ENCODE results near the gene OR8D1. TPM values are rescaled to one million over a fixed set of nuclear protein-coding genes. Genes with fewer than 3 reads are reported as not detected.

The OR8D1 gene
- total and polyA plus RNA-seq, 2 donors (not counting 3 experiments of a cell fraction or from before 2014, with no cell fraction given), result not detected

DNA sequence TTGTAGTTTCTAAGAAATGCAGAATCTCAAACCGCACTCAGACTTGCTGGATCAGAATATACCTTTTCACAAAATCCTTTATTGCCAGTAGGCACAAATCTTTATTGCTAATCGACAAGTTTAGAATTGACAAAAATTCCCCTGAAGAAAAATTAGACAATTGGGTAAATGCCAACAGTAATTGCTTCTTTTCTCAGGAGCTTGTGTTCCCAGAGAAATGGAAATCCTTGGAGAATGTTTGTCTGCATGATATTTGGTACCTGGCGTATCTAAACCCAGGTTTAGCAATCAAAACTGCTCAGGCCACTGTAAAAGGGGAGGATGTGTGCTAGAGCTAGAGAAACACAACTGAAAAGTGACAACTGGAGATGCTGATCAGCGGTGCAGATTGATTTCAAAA, 57.7 kb downstream of the OR8D1 start, which contains the start of gene OR8G5:
OR8G5 (plus strand) TSS at position 301 of the 400 bp plus-strand sequence. CDS start 8,556 bp downstream, outside the sequence.
- BruUV-seq (replicated peaks), result no TSS peak
- Histone ChIP-seq H3K9me1 (replicated peaks; ENCODE audit: control insufficient read depth, extremely low read depth, insufficient read depth, low read length) (no peaks in the 10 kb centered on the region), H3K9me3 (replicated peaks; ENCODE audit: control insufficient read depth, insufficient read depth, low read length) (no peaks in the 10 kb centered on the region), H2AFZ (ENCODE audit: low read depth, low read length) (no peak within 1 kb of the TSS), H3K4me2 (ENCODE audit: insufficient read depth, low read length) (no peak within 1 kb of the TSS), H3K36me3 (ENCODE audit: control insufficient read depth in 2 of 2, extremely low read depth in 1 of 2, insufficient read depth in 2 of 2, low read length in 2 of 2) (no peaks in the 10 kb centered on the region), H3K4me1 (ENCODE audit: control insufficient read depth, extremely low read depth, insufficient read depth, low read length) (no peaks in the 10 kb centered on the region), H3K27me3 (ENCODE audit: control insufficient read depth in 2 of 2, insufficient read depth in 2 of 2, low read length in 2 of 2) (peaks cover 2% of the 10 kb centered on the region in 2 experiments), H4K20me1 (replicated peaks; ENCODE audit: control insufficient read depth, extremely low read depth, insufficient read depth, low read length) (no peaks in the 10 kb centered on the region), H3K9ac (replicated peaks; ENCODE audit: extremely low read depth, insufficient read depth, low read length) (no peak within 1 kb of the TSS), H3K27ac (ENCODE audit: insufficient read depth, low read depth, low read length) (no peak within 1 kb of the TSS), H3K4me3 (replicated peaks in 1 of 3; ENCODE audit: insufficient read depth in 1 of 3, low read depth in 1 of 3, low read length in 3 of 3) (no peak within 1 kb of the TSS), H3K79me2 (ENCODE audit: control insufficient read depth, insufficient read depth, low read length) (no peaks in the 10 kb centered on the region)
- FAIRE-seq (no peak), DNase-seq (ENCODE audit: low read depth, low spot score) (no peak)
- intact Hi-C loops (cut with micrococcal nuclease), result no loop called here
- ChIA-PET POLR2A (no interaction called here), CTCF (no interaction called here)
- dilution Hi-C loops (cut with MboI; ENCODE audit: extremely low pct_ligation_motif_present, low sequenced_read_pairs), result no loop called here
- TF ChIP-seq FOS (IDR thresholded peaks at IDR 0.05; ENCODE audit: borderline replicate concordance, insufficient read depth, low read length), result no peak

Other genes starting within 250 kb of the OR8D1 start
- gene VWA5A, start 198.5 kb downstream of the OR8D1 start, total RNA-seq, result 11.6 and 14.3 TPM in 2 replicates
- gene VWA5A, start 198.5 kb downstream of the OR8D1 start, polyA plus RNA-seq, result 7.0 and 9.1 TPM in 2 replicates
- gene OR10D3, start 130.6 kb downstream of the OR8D1 start, total RNA-seq, result not detected in 2 replicates
- not detected in 2 replicates for gene OR10D3, start 130.6 kb downstream of the OR8D1 start, polyA plus RNA-seq
- gene OR8G1, start 72.9 kb downstream of the OR8D1 start, total RNA-seq, result not detected in 2 replicates
- gene OR8G1, start 72.9 kb downstream of the OR8D1 start, polyA plus RNA-seq, result not detected in 2 replicates
- not detected in 2 replicates for gene OR8G5, start 57.6 kb downstream of the OR8D1 start, total RNA-seq
- not detected in 2 replicates for gene OR8G5, start 57.6 kb downstream of the OR8D1 start, polyA plus RNA-seq
- gene OR8D2, start 6.2 kb upstream of the OR8D1 start, total RNA-seq, result not detected in 2 replicates
- gene OR8D2, start 6.2 kb upstream of the OR8D1 start, polyA plus RNA-seq, result not detected in 2 replicates
- gene OR8B2, start 70.5 kb upstream of the OR8D1 start, total RNA-seq, result not detected in 2 replicates
- gene OR8B2, start 70.5 kb upstream of the OR8D1 start, polyA plus RNA-seq, result not detected in 2 replicates
- gene OR8B3, start 85.1 kb upstream of the OR8D1 start, total RNA-seq, result not detected in 2 replicates
- not detected in 2 replicates for gene OR8B3, start 85.1 kb upstream of the OR8D1 start, polyA plus RNA-seq
- gene OR8B4, start 110.9 kb upstream of the OR8D1 start, total RNA-seq, result not detected in 2 replicates
- gene OR8B4, start 110.9 kb upstream of the OR8D1 start, polyA plus RNA-seq, result not detected in 2 replicates
- gene OR8B8, start 131.7 kb upstream of the OR8D1 start, total RNA-seq, result not detected in 2 replicates
- not detected in 2 replicates for gene OR8B8, start 131.7 kb upstream of the OR8D1 start, polyA plus RNA-seq
- gene OR8B12, start 229.7 kb upstream of the OR8D1 start, total RNA-seq, result not detected in 2 replicates
- not detected in 2 replicates for gene OR8B12, start 229.7 kb upstream of the OR8D1 start, polyA plus RNA-seq